Measurements from ENCODE around the gene SETBP1.
"Not testable (repeated sequence)": the region's sequence is repeated elsewhere in the genome, so short reads cannot be mapped to it uniquely, and the experiment has no call there.

Gene SETBP1

GRCh38 chr18:44721748-44722147, 41.1 kb downstream of the SETBP1 start:
- peaks cover 18% of the 10 kb centered on the region for H3K4me1 ChIP-seq (ENCODE audit: control insufficient read depth, insufficient read depth, low read length)
- H3K9ac ChIP-seq (ENCODE audit: low read depth, low read length); H3K9me3 ChIP-seq (ENCODE audit: control insufficient read depth, insufficient read depth, low read length); H3K27me3 ChIP-seq (ENCODE audit: control insufficient read depth, insufficient read depth, low read length); H3K4me3 ChIP-seq (ENCODE audit: low read depth, low read length); H3K27ac ChIP-seq (ENCODE audit: low read depth, low read length); H3K36me3 ChIP-seq (ENCODE audit: control insufficient read depth, insufficient read depth, low read length): not testable (repeated sequence)

DNA sequence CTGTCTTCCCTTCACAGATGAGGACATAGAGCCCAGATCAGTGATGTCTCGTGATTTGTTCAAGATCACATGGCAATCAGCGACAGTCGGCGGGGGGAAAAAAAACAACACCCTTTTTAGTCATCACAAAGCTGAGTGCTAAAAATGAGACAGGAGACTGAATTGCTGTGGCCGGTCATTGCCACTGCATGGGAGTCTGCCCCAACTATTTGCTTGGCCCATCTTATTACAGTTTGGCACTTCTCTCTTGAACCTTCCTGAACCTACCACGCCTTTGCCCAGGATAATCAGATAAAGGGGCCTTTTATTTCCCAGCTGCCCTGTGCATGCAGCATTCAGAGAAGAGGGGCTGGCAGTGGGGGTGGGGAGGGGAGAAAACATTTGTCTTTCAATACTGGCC, 42.7 kb downstream of the SETBP1 start:
- no peaks in the 10 kb centered on the region for H3K9me3 ChIP-seq (ENCODE audit: control insufficient read depth, insufficient read depth, low read length)
- H3K4me1 ChIP-seq (ENCODE audit: control insufficient read depth, insufficient read depth, low read length), result peaks cover 18% of the 10 kb centered on the region
- no peak overlapping the region for H3K4me3 ChIP-seq (ENCODE audit: low read depth, low read length)
- H3K27ac ChIP-seq (ENCODE audit: low read depth, low read length), result no peak overlapping the region
- H3K27me3 ChIP-seq (ENCODE audit: control insufficient read depth, insufficient read depth, low read length), result no peaks in the 10 kb centered on the region
- H3K36me3 ChIP-seq (ENCODE audit: control insufficient read depth, insufficient read depth, low read length), result no peaks in the 10 kb centered on the region
- no peak overlapping the region for H3K9ac ChIP-seq (ENCODE audit: low read depth, low read length)

GRCh38 chr18:44724105-44724778, 43.6 kb downstream of the SETBP1 start:
- H3K4me3 ChIP-seq (ENCODE audit: low read depth, low read length), result no peak overlapping the region
- H3K9me3 ChIP-seq (ENCODE audit: control insufficient read depth, insufficient read depth, low read length), result no peaks in the 10 kb centered on the region
- no peaks in the 10 kb centered on the region for H3K27me3 ChIP-seq (ENCODE audit: control insufficient read depth, insufficient read depth, low read length)
- H3K36me3 ChIP-seq (ENCODE audit: control insufficient read depth, insufficient read depth, low read length), result no peaks in the 10 kb centered on the region
- no peak overlapping the region for H3K9ac ChIP-seq (ENCODE audit: low read depth, low read length)
- H3K27ac ChIP-seq (ENCODE audit: low read depth, low read length), result no peak overlapping the region
- H3K4me1 ChIP-seq (ENCODE audit: control insufficient read depth, insufficient read depth, low read length), result peaks cover 18% of the 10 kb centered on the region

GRCh38 chr18:44725300-44726058, 44.8 kb downstream of the SETBP1 start:
- H3K36me3 ChIP-seq (ENCODE audit: control insufficient read depth, insufficient read depth, low read length), result no peaks in the 10 kb centered on the region
- no peak overlapping the region for H3K27ac ChIP-seq (ENCODE audit: low read depth, low read length)
- H3K27me3 ChIP-seq (ENCODE audit: control insufficient read depth, insufficient read depth, low read length), result no peaks in the 10 kb centered on the region
- no peak overlapping the region for H3K9ac ChIP-seq (ENCODE audit: low read depth, low read length)
- peaks cover 18% of the 10 kb centered on the region for H3K4me1 ChIP-seq (ENCODE audit: control insufficient read depth, insufficient read depth, low read length)
- H3K4me3 ChIP-seq (ENCODE audit: low read depth, low read length), result no peak overlapping the region
- no peaks in the 10 kb centered on the region for H3K9me3 ChIP-seq (ENCODE audit: control insufficient read depth, insufficient read depth, low read length)

GRCh38 chr18:44726059-44726421, 45.4 kb downstream of the SETBP1 start:
- H3K9ac ChIP-seq (ENCODE audit: low read depth, low read length), result no peak overlapping the region

DNA sequence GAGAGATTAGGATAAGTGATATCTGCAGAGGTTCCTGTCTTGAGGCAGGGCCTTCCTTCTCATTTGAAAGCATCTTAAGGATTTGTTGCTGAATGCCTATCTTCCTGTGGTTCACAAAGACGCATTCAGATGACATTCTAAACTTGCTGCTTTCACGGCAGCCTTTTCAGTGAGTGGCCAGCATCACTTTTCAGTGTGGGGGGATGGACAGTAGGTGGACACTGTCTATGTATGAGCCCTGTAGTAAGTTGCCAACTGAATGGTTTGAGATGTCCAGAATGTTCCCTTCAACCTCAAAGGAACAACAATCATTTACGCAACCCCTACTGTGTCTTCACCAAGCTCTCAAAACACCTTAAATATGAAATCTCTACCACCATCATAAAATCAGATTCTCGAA, 46.6 kb downstream of the SETBP1 start:
- Histone ChIP-seq H3K27me3 (ENCODE audit: control insufficient read depth, insufficient read depth, low read length) (no peaks in the 10 kb centered on the region), H3K4me1 (ENCODE audit: control insufficient read depth, insufficient read depth, low read length) (peaks cover 19% of the 10 kb centered on the region), H3K36me3 (ENCODE audit: control insufficient read depth, insufficient read depth, low read length) (no peaks in the 10 kb centered on the region), H3K27ac (ENCODE audit: low read depth, low read length) (no peak overlapping the region), H3K9ac (ENCODE audit: low read depth, low read length) (no peak overlapping the region), H3K4me3 (ENCODE audit: low read depth, low read length) (no peak overlapping the region), H3K9me3 (ENCODE audit: control insufficient read depth, insufficient read depth, low read length) (no peaks in the 10 kb centered on the region)

More at GRCh38 chr18:44726059-44726421, 45.4 kb downstream of the SETBP1 start:
- H3K27ac ChIP-seq (ENCODE audit: low read depth, low read length), result no peak overlapping the region
- no peaks in the 10 kb centered on the region for H3K27me3 ChIP-seq (ENCODE audit: control insufficient read depth, insufficient read depth, low read length)
- H3K9me3 ChIP-seq (ENCODE audit: control insufficient read depth, insufficient read depth, low read length), result no peaks in the 10 kb centered on the region
- H3K4me1 ChIP-seq (ENCODE audit: control insufficient read depth, insufficient read depth, low read length), result peaks cover 18% of the 10 kb centered on the region
- no peaks in the 10 kb centered on the region for H3K36me3 ChIP-seq (ENCODE audit: control insufficient read depth, insufficient read depth, low read length)
- no peak overlapping the region for H3K4me3 ChIP-seq (ENCODE audit: low read depth, low read length)

DNA sequence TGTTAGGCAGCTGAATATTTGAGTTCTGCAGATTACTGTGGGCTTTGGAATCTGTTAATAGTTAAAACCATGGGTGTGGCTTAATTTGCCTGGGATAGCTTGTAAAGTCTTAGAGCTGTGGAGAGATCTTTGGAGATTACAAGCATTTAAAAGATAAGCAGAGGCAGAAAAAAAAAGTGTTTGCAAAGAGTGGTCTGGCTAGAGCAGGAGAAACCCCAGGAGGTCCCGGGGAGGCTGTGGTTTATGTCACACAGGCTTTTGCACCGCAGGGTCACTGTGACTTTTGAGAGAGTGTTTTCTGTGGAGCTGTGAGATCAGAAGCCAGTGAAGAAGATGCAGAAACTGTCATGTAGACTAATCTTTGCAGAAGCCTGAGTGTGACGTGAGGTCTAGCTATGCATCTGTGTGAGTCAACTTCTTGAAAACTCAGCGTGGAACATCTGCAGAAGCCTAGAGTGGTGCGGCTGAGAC, 49.0 kb downstream of the SETBP1 start:
- no peaks in the 10 kb centered on the region for H3K27me3 ChIP-seq (ENCODE audit: control insufficient read depth, insufficient read depth, low read length)
- no peak overlapping the region for H3K9ac ChIP-seq (ENCODE audit: low read depth, low read length)
- H3K27ac ChIP-seq (ENCODE audit: low read depth, low read length), result no peak overlapping the region
- peaks cover 15% of the 10 kb centered on the region for H3K4me1 ChIP-seq (ENCODE audit: control insufficient read depth, insufficient read depth, low read length)
- H3K9me3 ChIP-seq (ENCODE audit: control insufficient read depth, insufficient read depth, low read length), result no peaks in the 10 kb centered on the region
- no peak overlapping the region for H3K4me3 ChIP-seq (ENCODE audit: low read depth, low read length)
- no peaks in the 10 kb centered on the region for H3K36me3 ChIP-seq (ENCODE audit: control insufficient read depth, insufficient read depth, low read length)

GRCh38 chr18:44730803-44731529, 50.3 kb downstream of the SETBP1 start:
- Histone ChIP-seq H3K27ac (ENCODE audit: low read depth, low read length) (no peak overlapping the region), H3K27me3 (ENCODE audit: control insufficient read depth, insufficient read depth, low read length) (no peaks in the 10 kb centered on the region), H3K4me3 (ENCODE audit: low read depth, low read length) (no peak overlapping the region), H3K9ac (ENCODE audit: low read depth, low read length) (no peak overlapping the region), H3K4me1 (ENCODE audit: control insufficient read depth, insufficient read depth, low read length) (peaks cover 8% of the 10 kb centered on the region), H3K36me3 (ENCODE audit: control insufficient read depth, insufficient read depth, low read length) (no peaks in the 10 kb centered on the region), H3K9me3 (ENCODE audit: control insufficient read depth, insufficient read depth, low read length) (no peaks in the 10 kb centered on the region)

DNA sequence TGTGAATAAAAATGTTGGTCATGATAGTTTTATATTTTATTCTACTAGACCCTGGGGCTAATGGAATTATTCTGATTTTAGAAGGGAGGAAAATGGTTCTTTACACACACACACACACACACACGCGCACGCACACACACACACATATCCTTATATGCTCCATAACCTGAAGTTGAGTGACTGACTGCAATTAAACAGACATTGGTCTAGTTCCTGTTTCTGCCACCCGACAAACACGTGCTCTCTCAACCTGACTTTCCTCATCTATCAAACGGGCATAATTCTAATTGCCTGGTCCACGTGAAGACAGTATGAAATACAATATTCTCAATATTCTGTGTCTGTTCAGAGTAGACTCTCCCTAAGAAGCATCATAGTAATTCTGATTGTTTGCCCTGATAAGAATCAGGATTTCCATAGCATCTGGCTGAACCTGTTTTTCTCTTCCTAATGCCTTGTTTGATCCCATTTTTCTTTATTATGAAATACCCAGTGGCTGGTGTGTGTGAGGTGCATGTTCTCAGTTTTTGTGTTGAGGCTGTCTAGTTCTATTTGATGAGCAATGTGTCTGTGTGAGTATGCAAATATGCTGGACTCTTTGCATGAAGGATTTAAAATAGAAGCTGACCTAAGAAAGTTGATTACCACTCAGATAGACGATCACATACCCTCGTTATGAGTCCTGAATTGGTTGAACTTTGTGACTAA, 51.0 kb downstream of the SETBP1 start:
- Histone ChIP-seq H3K36me3 (ENCODE audit: control insufficient read depth, insufficient read depth, low read length) (no peaks in the 10 kb centered on the region), H3K9me3 (ENCODE audit: control insufficient read depth, insufficient read depth, low read length) (no peaks in the 10 kb centered on the region), H3K27ac (ENCODE audit: low read depth, low read length) (no peak overlapping the region), H3K4me1 (ENCODE audit: control insufficient read depth, insufficient read depth, low read length) (peaks cover 8% of the 10 kb centered on the region), H3K9ac (ENCODE audit: low read depth, low read length) (no peak overlapping the region), H3K4me3 (ENCODE audit: low read depth, low read length) (no peak overlapping the region), H3K27me3 (ENCODE audit: control insufficient read depth, insufficient read depth, low read length) (no peaks in the 10 kb centered on the region)

GRCh38 chr18:44732238-44732563, 51.5 kb downstream of the SETBP1 start:
- Histone ChIP-seq H3K27ac (ENCODE audit: low read depth, low read length) (no peak overlapping the region), H3K27me3 (ENCODE audit: control insufficient read depth, insufficient read depth, low read length) (no peaks in the 10 kb centered on the region), H3K4me3 (ENCODE audit: low read depth, low read length) (no peak overlapping the region), H3K4me1 (ENCODE audit: control insufficient read depth, insufficient read depth, low read length) (peaks cover 8% of the 10 kb centered on the region), H3K9me3 (ENCODE audit: control insufficient read depth, insufficient read depth, low read length) (no peaks in the 10 kb centered on the region), H3K9ac (ENCODE audit: low read depth, low read length) (no peak overlapping the region), H3K36me3 (ENCODE audit: control insufficient read depth, insufficient read depth, low read length) (no peaks in the 10 kb centered on the region)

Measured in HUES48 (cell line).